IPS-NIHi7 (cell line): ENCODE measurements around the gene AADACL3.
"Not testable (repeated sequence)": the region's sequence is repeated elsewhere in the genome, so short reads cannot be mapped to it uniquely, and the experiment has no call there.

Source experiments
- DNase-seq: peaks from one replicate; pipeline ENCODE4 v3.0.0; 2012; ENCODE audit warnings: mixed read lengths; ENCODE audit errors: extremely low spot score

Gene AADACL3, protein sequence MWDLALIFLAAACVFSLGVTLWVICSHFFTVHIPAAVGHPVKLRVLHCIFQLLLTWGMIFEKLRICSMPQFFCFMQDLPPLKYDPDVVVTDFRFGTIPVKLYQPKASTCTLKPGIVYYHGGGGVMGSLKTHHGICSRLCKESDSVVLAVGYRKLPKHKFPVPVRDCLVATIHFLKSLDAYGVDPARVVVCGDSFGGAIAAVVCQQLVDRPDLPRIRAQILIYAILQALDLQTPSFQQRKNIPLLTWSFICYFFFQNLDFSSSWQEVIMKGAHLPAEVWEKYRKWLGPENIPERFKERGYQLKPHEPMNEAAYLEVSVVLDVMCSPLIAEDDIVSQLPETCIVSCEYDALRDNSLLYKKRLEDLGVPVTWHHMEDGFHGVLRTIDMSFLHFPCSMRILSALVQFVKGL

DNA sequence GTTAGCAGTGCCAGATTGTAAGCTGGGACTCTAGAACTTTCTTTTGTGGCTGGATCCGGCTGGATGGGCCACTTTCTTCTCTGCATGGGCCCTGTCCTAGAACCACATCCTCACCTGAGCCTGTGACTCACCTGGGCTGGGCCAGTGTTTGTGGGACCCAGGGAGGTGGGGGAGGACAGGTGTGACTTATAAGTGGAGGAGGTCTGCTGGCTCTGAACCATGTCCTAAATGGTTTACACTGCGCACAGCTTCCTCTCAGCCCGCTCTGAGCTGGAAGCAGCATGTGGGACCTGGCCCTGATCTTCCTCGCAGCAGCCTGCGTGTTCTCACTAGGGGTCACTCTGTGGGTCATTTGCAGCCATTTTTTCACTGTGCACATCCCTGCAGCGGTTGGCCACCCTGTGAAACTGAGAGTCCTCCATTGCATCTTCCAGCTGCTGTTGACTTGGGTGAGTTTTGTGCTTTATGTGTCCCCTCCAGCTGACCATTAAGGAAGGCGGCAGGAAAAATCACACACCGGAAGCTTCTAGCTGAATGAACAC lies at the start of gene AADACL3:
Gene AADACL3 (plus strand): TSS at position 215 of the 542 bp plus-strand sequence. CDS start 67 bp downstream, at position 282.
- DNase-seq, result no peak

DNA sequence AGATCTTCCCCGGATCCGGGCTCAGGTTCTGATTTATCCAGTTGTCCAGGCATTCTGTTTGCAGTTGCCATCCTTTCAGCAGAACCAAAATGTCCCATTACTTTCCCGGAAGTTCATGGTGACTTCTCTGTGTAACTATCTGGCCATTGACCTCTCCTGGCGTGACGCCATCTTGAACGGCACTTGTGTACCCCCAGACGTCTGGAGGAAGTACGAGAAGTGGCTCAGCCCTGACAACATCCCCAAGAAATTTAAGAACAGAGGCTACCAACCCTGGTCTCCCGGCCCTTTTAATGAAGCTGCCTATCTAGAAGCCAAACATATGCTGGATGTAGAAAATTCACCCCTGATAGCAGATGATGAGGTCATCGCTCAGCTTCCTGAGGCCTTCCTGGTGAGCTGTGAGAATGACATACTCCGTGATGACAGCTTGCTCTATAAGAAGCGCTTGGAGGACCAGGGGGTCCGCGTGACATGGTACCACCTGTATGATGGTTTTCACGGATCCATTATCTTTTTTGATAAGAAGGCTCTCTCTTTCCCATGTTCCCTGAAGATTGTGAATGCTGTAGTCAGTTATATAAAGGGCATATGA lies 49.7 kb upstream of the AADACL3 start:
- no peak for DNase-seq

DNA sequence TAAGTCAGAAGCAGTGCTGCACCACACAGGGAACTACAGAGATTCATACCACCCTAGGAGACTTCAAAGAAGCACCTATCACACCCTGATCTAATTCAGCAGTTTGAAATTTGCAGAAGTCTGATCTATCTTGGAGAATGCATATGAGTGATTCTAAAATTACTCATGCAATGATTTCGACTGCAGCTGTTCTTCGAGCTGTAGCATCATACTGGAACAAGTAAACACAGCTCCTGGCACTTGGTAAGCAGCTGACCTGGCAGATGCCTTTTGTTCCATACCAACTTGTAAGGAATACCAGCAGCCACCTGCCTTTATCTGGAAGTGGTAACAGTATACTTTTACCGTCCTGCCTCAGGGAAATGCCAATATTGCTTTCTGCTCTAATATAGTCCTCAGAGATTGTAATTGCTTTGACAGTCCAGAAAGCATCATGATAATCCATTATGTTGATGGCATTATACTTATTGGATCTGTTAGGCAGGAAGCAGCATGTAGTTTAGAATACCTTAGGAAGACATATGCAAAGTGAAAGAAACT lies 46.3 kb upstream of the AADACL3 start:
- DNase-seq, result no peak

DNA sequence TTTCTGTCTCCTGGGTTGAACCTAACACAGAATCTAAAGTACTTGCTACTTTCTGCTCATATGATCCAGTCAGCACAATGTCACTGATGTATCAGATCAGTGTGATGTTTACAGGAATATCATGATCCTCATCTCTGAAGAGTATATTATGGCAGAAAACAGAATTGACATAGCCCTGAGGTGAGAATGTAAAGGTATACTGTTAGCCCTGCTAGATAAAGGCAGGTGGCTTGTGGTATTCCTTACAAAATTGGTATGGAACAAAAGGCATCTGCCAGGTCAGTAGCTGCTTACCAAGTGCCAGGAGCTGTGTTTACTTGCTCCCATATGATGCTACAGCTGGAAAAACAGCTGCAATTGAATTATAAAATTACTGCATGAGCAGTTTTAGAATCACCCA lies 41.6 kb upstream of the AADACL3 start:
- DNase-seq, result no peak

DNA sequence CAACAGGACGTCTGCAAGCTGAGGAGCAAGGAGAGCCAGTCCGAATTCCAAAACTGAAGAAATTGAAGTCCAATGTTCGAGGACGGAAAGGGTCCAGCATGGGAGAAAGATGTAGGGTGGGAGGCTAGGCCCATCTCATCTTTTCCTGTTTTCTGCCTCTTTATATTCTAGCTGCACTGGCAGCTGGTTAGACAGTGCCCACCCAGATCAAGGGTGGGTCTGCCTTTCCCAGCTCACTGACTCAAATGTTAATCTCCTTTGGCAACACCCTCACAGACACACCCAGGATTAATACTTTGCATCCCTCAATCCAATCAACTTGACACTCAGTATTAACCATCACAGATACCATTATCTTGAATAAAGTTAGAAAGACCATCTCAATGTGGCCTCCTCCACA lies 39.8 kb upstream of the AADACL3 start:
- DNase-seq, result not testable (repeated sequence)

DNA sequence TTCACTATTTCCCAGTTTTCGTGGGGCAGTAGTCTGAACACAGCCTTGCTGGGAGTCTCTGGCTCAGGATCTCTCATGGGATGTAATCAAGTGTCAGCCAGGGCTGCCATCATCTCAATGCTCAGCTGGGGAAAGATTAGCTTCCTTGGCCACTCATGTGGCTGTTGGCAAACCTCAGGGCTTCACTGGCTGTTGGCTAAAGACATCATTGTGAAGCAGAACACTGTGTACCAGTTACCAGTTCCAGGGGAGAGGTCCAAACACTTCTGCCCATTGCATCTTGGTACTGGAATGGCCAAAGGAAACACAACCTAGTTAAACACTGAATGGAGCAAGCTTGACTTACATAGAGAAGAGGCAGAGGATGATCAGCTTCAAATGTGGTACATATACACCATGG lies 38.3 kb upstream of the AADACL3 start:
- DNase-seq, result no peak

DNA sequence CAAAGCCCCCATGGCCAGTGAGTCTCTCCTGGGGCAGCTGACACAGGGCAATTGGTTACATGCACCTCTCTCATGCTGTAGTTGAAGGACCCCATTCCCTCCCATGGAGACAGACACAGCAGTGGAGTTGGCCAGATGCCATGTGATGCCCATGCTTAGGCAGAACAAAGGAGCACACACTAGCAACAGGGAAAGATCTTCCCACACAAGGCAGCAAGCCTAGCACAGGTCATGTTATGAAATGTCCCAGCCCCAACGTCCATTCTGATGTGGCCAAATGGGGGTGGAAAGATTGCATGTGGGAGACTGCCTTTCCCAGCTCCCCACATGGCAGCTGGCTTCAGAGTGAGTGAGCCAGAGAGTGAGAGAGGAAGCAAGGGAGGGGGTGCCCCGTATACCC lies 37.6 kb upstream of the AADACL3 start:
- DNase-seq, result no peak

DNA sequence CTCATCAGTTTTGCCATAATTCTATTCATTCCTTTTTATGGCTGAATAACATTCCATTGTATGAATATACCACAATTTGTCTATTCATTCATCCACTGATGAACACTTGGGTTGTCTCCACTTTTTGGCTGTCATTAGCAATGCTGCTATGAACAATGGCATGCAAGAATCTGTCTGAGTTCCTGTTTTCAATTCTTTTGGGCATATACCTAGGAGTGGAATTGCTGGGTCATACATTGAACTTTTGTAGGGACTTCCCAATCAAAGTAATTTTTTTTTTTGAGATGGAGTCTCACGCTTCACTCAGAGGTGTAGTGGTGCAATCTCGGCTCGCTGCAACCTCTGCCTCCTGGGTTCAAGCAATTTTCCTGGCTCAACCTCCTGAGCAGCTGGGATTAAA lies 37.1 kb upstream of the AADACL3 start:
- DNase-seq, result no peak

DNA sequence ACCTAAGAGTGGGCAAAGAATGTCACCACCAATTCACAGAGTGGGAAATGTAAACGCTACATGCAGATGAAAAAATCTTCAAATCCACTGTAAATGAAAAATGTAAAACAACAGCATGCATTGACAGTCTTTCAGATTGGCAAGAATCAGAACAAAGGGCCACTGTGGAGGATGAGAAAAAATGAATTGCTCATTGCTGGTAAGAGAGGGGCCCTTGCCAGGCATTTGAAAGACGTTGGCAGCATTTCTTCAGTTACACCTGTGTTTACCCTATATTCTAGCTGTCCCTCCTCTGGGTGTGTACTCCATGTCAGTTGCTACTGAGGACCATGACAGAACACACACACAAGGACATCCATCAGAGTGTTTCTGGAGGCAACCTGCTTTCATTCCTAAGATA lies 25.8 kb upstream of the AADACL3 start:
- DNase-seq, result no peak

DNA sequence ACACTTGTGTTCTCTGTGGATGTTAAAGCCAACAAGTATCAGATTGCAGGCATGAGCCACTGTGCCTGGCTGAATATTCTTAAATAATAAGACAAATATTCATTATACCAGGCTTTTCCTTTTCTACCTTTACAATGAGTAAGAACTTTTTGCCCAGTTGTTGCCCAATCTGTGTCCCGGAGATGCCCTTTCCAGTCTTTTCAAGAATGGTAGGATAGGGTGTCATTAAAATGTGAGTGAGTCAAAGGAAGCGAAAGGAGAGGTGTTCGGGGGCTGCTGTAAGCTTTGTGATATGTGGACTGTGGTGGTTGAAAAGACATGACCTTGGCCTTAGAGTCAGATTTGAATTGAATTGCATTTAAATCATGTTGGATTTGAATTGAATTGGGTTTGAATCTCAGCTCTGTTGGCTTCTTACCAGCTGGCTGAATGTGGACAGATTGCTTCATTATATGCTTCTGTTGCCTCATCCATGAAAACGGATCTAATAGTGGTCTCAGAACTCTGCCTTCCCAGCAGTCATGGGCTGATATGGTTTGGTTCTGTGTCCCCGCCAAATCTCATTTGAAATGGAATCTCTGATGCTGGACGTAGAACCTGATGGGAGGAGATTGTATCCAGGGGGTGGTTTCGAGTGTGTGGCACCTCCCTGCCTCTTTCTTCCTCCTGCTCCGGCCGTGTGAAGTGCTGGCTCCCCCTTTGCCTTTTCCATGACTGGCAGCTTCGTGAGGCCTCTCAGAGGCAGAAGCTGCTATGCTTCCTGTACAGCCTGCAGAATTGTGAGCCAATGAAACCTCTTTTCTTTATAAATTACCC lies 22.7 kb upstream of the AADACL3 start:
- DNase-seq, result no peak

DNA sequence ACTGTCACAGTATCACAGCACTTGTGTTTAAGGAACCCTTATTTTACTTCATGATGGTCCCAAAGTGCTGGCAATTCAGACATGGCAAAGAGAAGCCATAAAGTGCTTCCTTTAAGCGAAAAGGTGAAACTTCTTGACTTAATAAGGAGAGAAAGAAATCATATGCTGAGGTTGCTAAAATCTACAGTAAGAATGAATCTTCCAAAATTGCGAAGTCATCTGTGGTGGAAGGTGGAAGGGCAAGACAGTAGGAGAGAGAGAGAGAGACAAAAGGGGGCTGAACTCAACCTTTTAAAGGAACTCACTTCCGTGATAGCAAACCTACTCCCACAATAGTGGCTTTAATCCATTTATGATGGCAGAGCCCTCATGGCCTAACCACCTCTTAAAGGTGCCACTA lies 19.3 kb upstream of the AADACL3 start:
- DNase-seq, result no peak

DNA sequence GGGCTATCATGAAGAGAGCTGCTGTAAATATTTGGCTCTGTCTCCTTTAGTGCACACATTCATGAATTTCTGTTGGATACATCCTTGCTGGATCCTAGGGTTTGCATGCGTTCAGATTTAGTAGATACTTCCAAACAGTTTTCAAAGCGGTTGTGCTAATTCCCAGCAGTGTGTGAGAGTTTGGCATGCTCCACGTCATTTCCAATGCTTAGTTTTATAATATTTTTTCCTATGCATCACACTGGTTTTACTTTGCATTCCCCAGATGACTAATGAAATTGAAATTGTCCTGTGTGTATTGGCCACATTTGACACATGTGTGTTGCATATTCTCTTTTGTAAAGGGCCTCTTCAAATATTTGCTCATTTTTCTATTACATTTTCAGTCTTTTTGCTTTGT lies 18.5 kb upstream of the AADACL3 start:
- DNase-seq, result no peak

DNA sequence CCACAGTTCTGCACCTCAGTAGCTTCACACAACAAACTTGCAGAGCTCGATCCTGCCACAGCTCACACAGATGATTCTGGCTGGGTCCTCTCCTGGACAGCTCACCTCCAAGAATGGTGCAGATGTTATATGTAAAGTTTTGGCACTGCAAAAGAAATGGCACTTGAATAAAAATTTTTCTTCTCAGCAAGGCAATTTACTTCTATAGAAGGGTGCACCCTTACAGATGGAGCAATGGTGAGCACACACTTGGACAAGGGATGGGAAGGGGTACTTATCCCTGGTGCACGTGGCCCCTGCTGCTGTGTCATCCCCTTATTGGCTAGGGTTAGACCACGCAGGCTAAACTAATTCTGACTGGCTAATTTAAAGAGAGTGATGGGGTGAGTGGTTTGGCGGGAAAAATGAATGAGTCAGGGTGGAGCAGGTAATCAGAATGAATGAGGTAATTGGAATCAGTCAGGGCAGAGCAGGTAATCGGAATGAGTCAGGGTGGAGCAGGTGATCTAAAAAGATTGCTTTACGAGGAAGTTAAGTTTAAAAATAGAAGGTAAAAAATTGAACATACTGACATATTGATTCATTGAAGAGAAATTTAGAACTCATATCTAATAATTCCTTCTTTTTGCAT lies 12.0 kb upstream of the AADACL3 start:
- no peak for DNase-seq

DNA sequence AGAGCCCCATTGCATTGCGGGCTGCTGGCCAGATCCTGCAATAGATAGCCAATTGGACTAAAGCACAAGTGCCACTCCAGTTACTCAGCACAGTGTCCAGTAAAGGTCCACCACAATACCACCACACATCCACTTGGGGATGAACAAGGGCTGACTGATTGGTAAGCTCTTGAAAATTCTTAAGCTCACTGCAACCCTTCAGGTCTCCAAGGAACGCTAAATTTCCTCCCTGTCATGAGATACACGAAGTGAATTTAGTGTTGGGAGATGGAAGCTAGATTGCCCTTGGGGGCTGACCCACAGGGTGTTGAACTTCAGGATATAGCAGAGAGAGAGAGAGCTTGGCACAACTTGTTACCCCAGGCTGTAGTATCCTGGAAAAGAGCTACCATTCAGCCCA lies 9.8 kb upstream of the AADACL3 start:
- no peak for DNase-seq

DNA sequence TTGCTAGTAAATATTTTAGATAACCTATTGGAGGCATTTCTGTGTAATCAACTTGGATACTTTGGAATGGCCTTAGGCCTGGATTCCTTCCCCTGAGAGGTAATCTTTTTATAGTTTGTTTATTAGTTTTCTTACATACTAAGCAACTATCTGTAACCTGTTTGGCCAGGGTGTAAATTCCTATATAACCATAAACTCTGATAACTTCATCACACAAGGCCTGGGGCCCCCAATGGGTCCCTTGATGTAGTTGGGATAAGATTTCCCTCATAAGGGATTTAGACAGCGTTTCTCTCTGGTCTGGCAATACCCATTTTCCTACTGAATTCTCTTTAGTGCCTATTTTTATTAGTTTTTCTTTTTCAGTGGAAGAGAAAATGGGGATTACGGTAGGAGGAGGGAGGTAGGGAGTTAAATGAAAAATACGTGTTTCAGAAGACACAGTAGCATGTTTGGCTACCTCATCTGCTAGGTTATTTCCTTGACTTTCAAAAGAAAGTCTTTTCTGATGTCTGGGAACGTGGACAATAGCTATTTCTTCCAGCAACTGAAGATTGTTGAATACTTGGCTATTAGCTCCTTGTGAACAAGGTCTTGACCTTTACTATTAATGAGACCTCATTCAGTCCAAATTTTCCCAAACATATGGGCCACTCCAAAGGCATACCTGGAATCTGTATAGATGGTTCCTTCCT lies 7.4 kb upstream of the AADACL3 start:
- DNase-seq, result no peak

DNA sequence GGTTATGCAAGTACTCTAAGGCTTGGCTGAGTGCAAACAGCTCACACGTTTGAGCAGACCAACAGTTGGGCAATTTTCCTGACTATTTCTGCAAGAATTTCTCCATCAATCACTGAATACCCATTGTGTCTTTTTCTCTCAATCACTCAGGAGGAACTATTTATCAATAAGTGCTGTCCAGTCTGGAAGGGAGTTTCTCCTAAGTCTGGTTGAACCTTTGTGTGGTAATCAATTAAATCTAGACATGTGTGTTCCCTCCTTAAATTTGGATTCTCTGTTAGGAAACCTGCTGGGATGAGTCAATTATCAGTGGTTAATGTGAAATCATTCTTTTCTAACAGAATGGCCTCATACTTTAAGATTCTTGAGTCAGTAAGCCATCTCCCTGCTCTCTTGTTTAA lies 6.8 kb upstream of the AADACL3 start:
- no peak for DNase-seq

DNA sequence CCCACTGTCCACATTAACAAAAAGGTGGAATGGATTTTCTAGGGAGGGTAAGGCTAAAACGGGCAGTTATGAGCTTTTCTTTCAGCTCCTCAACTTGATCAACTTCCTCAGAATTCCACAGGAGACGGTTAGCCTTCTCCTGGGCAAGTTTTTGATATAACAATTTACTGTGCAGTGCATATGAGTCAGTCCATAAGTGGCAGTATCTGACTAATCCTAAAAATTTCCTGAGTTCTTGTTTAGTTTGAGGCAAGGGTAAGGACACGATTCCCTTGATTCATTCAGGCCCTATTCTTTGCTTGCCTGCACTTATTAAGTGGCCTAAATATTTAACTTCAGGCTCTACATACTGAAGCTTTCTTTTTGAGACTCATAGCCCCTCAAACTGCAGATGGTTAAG lies 6.2 kb upstream of the AADACL3 start:
- no peak for DNase-seq

DNA sequence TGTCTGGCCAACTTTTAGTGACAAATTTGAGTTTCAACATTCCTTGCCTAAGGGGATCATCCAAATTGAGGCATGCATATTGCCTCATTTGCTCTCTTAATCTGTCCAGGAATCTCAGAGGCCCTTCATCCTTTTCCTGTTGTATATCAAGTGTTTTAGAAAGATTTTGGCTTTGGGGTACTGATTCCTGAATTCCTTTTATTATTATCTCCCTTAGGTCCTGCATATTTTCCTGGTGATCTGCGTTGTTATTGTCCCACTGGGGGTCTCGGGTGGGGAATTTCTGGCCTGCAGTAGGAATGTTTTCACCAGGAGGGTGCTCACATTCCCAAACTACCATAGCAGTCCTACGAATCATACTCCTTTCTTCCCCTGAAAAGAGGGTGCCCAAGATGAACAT lies 4.4 kb upstream of the AADACL3 start:
- no peak for DNase-seq

DNA sequence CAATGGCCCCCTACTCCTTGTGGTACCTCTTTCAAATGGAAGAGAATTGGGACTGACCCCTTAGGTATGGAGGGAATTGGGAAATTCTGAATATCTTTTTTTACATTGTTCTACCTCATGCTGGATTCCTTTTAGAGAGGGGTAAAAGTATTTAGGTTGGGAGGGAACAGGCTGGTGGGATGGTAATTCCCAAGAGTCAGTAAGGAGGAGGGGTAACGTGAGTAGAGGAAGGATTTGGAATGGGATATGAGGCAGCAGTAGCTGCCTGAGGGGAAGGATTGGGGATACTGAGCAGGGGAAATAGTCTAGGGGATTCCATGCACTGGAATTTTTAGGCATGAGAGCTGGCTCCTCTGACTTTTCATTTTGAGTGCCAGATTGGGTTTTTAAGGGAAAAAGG lies 3.8 kb upstream of the AADACL3 start:
- DNase-seq, result no peak

DNA sequence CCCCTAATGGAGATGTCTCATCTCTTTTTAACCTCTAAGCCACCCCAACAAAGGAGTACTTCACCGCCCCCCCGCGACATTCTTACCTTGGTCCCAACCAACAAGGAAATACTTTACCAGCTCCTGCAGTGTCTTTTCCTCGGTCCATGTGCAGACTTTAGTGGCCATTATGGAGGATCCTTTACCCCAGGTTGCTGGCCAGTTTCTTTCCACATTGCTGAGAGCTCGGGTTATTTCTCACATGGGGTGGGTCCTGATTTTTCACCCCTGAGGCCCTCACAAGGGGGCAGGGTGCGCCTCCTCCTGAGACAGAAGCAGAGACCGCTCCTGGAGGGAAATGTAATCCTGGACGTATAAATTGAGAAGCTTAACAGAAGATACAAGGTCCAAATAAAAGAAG lies 3.0 kb upstream of the AADACL3 start:
- no peak for DNase-seq

DNA sequence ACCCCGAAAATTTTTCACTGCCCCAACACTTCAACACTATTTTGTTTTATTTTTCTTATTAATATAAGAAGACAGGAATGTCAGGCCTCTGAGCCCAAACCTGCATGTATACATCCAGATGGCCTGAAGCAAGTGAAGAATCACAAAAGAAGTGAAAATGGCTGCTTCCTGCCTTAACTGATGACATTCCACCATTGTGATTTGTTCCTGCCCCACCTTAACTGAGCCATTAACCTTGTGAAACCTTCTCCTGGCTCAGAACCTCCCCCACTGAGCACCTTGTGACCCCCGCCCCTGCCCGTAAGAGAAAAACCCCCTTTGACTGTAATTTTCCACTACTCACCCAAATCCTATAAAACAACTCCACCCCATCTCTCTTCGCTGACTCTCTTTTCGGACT lies 2.3 kb upstream of the AADACL3 start:
- DNase-seq, result not testable (repeated sequence)
